Measurements from ENCODE around the gene RPLP1.

- TF ChIP-seq CTCF (IDR thresholded peaks at IDR 0.05; ENCODE audit: low read depth, low read length) (no peak), MYC (IDR thresholded peaks at IDR 0.05; ENCODE audit: low read depth, low read length) (no peak)
Observed at GRCh38 chr15:69460481-69460880, 7.9 kb downstream of the RPLP1 start.

Measured in NB4 (cell line).